Adipocyte (in vitro differentiated cells): ENCODE results near the gene SLC25A1.
"Not testable (repeated sequence)": the region's sequence is repeated elsewhere in the genome, so short reads cannot be mapped to it uniquely, and the experiment has no call there.

ENCODE experiments used
- DNase-seq: peaks from one replicate; pipeline ENCODE4 v3.0.0-alpha.2; 2015; ENCODE audit warnings: low read depth
- H3K27me3 ChIP-seq: replicated peaks from 2 replicates; pipeline ENCODE4 v1.7.0; 2013; ENCODE audit warnings: mild to moderate bottlenecking, low read length, moderate library complexity; ENCODE audit not compliant: control insufficient read depth, insufficient read depth
- H3K36me3 ChIP-seq: 2 replicates; pipeline ENCODE4 v1.7.0; 2013; ENCODE audit warnings: low read length, mild to moderate bottlenecking, moderate library complexity; ENCODE audit not compliant: control insufficient read depth, insufficient read depth, severe bottlenecking
- H3K4me1 ChIP-seq: 2 replicates; pipeline ENCODE4 v1.7.0; 2013; ENCODE audit warnings: mild to moderate bottlenecking, low read length, moderate library complexity; ENCODE audit not compliant: control insufficient read depth, insufficient read depth
- H3K4me3 ChIP-seq: 2 replicates; pipeline ENCODE4 v1.7.0; 2013; ENCODE audit warnings: mild to moderate bottlenecking, low read length, moderate library complexity
- H3K9ac ChIP-seq: 2 replicates; pipeline ENCODE4 v1.7.0; 2013; ENCODE audit warnings: mild to moderate bottlenecking, low read length, moderate library complexity
- H3K9me3 ChIP-seq: 2 replicates; pipeline ENCODE4 v1.7.0; 2013; ENCODE audit warnings: mild to moderate bottlenecking, low read length, moderate library complexity; ENCODE audit not compliant: control insufficient read depth

The SLC25A1 gene

DNA sequence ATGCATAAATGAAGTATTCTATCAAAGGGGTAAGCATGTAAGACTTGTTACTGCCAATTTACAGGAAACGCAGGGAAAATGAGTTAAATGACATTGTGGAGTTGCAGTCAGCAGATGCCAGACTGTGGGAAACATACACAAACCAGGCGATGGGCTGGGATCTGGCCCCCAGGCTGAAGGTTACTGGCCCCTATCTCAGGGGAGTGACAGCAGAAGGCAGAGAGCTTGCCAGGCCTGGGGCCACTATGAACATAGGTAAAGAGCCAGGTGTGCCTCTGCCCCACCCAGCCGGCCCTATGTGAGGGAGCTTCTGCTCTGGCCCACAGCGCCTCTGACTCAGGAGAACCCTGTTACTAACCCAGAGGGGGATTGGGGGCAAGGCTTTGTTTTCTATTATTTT lies 26.1 kb upstream of the SLC25A1 start:
- Histone ChIP-seq H3K36me3 (peaks cover 53% of the 10 kb centered on the region), H3K27me3 (no peaks in the 10 kb centered on the region), H3K9me3 (no peaks in the 10 kb centered on the region), H3K9ac (no peak overlapping the region), H3K4me1 (peaks cover 3% of the 10 kb centered on the region), H3K4me3 (no peak overlapping the region)
- no peak for DNase-seq

DNA sequence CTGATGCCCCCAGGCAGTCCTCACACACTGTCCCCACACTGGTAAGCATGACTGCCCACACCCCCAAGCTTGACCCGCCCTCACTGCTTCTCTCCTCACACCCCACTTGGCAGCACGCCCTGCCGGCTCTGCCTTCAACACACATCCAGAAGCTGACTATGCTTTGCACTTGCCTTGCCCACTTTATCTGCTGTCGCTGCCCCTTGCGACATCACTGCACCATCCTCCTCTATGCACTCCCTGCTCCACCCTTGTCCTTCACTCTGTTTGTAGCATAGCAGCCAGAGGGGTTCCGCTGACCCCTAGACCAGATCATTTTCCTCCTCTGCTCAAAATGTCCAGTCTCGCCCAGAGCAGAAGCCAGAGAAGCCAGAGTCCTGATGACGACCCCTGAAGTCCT lies 25.3 kb upstream of the SLC25A1 start:
- Histone ChIP-seq H3K36me3 (peaks cover 53% of the 10 kb centered on the region), H3K9me3 (no peaks in the 10 kb centered on the region), H3K9ac (no peak overlapping the region), H3K27me3 (no peaks in the 10 kb centered on the region), H3K4me3 (no peak overlapping the region), H3K4me1 (peaks cover 3% of the 10 kb centered on the region)
- no peak for DNase-seq

DNA sequence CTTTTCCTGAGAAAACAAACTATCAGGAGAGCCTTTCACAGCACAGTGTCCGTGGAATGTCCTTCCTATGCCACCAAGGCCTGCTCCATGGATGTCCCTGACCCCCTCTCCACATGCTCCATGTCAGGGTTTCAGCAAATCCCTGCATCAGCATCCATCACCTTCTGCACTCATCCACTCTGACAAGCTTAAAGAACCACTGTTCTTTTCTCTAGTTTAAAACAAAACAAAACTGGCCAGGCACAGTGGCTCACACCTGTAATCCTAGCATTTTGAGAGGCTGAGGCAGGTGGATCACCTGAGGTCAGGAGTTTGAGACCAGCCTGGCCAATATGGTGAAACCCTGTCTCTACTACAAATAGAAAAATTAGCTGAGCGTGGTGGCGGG lies 24.3 kb upstream of the SLC25A1 start:
- not testable (repeated sequence) for H3K4me1 ChIP-seq, H3K27me3 ChIP-seq, H3K4me3 ChIP-seq, H3K9ac ChIP-seq, H3K9me3 ChIP-seq, DNase-seq
- peaks cover 53% of the 10 kb centered on the region for H3K36me3 ChIP-seq

DNA sequence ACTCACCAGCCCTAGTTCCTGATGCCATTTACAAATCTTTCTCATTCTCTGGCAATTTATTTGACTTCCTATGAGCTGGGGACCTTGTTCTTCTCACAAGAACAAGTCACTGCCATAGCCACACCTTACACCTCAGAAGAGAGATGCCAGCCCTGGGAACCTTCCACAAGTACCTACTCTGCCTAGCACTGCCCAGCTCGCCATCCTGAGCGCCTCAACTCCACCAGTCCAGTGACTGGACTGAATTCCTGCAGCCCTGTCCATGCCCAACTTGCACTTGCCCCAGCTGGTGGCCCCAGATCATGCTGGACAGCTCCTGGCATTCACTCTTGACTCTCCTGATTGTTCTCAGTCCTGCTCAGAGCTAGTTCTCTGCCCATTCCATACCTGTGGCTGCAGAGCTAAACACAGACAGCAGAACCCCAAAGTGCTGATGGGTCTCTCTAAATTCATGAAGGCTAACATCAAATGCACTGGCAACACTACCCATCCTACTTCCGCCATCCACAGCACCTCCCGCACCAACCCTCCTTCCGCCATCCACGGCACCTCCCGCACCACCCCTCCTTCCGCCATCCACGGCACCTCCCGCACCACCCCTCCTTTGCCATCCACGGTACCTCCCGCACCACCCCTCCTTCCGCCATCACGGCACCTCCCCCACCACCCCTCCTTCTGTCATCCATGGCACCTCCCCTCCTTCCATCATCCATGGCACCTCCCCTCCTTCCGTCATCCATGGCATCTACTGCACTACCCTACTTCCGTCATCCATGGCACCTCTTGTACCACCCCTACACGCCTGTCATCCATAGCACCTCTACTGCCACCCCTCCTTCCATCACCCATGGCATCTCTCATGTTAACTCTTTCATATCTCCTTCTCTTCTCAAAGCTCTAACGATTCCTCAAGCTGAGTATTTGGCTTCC lies 23.6 kb upstream of the SLC25A1 start:
- Histone ChIP-seq H3K9ac (no peak overlapping the region), H3K9me3 (no peaks in the 10 kb centered on the region), H3K36me3 (peaks cover 50% of the 10 kb centered on the region), H3K4me3 (no peak overlapping the region), H3K4me1 (peaks cover 3% of the 10 kb centered on the region), H3K27me3 (no peaks in the 10 kb centered on the region)
- DNase-seq = no peak

DNA sequence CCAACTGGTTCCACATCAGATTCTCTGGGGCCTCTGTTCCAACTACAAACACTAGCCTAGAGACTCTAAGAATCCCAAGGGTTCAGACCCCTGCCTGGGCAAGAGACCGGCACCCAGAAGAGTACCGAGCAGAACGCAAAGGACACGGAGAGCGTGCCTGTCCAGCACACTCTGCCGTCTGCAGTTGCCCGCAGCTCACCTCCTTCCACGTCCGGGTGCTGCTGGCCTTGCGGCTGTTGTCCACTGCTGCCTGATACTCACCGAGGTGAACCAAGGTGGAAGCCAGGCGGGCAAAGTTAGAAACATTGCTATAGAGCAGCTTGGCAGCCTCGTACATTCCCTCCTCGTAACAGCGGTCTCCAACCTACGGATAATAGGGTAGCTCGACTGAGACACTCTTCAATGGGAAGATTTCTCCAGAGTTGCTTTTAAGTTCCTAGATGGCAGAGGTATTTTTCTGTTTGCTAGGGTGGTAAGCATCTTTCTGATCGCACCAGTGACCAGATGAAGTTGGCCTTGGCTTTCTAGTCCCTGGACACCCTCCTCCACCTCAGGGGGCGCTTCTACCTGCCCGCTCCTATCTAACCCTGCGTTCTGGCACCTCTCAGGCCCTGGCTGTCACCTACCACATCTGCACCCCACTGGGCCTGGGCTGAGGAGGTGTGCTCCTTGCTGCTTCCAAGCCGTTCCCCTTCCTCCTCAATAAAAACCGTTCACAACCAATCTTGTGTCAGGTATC lies 22.8 kb upstream of the SLC25A1 start:
- no peaks in the 10 kb centered on the region for H3K27me3 ChIP-seq
- DNase-seq = no peak
- no peak overlapping the region for H3K4me3 ChIP-seq
- H3K36me3 ChIP-seq = peaks cover 56% of the 10 kb centered on the region
- H3K4me1 ChIP-seq = peaks cover 3% of the 10 kb centered on the region
- H3K9me3 ChIP-seq = no peaks in the 10 kb centered on the region
- no peak overlapping the region for H3K9ac ChIP-seq

DNA sequence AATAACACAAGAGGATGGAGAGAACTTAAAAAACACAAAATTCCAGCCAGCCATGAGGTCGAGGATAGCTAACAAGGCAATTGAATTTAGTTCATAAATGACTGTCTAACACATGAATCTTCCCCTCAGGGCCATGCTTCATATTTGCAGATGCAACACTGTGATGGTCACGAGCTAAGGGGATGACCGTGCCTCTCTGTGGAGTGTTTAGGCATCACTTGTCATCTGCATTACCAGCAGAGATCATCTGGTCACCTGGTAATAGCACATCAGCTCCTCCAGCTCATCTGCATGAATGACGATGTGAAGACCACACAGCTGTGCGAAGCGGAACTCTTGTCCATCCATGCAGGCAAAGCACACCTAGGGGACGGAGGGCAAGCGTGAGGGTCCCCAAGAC lies 20.9 kb upstream of the SLC25A1 start:
- Histone ChIP-seq H3K27me3 (no peaks in the 10 kb centered on the region), H3K9ac (no peak overlapping the region), H3K36me3 (peaks cover 69% of the 10 kb centered on the region), H3K4me1 (peaks cover 3% of the 10 kb centered on the region), H3K4me3 (no peak overlapping the region), H3K9me3 (no peaks in the 10 kb centered on the region)
- no peak for DNase-seq

DNA sequence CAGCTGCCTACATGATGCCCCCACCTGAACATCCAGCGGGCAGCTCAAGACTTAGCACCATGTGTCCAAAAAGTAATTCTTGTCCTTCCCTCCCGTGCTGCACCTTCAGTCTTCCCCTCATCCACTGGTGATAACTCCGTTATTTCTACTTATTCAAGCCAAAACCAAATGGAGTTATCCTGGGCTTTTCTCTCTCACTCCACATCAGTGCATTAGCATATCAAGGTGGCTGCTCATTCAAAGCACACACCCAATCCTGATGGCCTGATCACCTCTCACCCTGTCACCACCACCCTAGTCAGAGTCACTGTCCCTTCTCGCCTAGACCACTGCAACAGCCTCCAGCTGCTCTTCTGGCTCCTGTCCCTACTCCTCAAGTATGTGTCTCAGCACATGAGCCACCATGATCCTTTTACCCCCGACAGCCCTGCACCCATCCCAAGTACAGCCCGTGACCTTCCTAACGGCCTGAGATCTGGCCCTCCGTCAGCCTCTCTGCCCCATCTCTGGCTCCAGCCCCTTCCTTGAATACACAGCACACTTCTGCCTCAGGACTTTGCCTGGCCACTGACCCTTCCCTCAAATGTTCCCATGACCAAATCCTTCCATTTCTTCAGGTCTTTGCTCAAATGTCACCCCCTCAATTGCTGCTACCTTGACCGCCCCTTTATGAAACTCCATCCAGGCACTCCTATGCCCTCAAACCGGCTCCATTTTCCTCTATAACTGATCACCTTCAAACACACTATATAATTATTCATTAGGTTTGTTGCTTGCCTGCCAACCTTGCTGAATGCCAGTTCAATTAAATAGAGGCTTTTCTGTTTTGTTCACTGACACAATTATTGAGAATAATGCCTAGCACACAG lies 19.7 kb upstream of the SLC25A1 start:
- H3K36me3 ChIP-seq = peaks cover 81% of the 10 kb centered on the region
- no peaks in the 10 kb centered on the region for H3K4me1 ChIP-seq
- DNase-seq = no peak
- H3K27me3 ChIP-seq = no peaks in the 10 kb centered on the region
- no peak overlapping the region for H3K9ac ChIP-seq
- H3K9me3 ChIP-seq = no peaks in the 10 kb centered on the region
- no peak overlapping the region for H3K4me3 ChIP-seq

DNA sequence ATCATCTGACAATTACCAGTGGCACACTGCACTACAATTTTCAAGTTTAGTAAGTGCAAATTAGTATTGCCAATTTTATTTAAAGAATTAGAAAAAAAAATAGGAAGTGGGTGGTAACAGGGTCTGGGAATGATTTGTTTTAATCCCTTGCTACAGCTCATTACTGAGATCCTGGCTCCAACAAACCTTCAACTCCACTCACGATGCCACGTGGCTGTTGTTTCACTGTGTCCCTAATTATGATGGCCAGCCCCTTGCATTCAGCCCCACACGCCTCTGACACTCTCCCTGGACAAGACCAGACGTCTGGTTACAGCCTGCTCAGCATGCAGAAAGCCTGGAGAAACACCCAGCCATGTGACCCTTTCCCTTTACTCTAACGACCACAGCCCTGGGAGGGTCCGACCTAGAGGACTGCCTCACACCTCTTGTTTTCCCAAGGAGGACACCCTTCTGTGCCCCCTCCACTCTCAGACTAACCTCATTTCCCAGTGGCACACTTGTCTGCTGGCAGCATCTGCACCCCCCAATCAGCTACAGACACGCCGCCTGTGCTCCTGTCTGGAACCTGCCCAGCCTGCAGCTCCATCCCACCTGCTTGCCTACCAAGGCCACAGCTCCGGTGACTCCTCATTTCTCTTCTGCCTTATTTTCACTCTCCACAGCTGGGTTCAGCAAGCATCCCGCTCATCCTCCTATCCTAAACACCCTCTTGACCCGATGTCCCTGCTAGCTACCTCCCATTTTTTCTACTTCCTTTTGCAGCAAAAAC lies 18.5 kb upstream of the SLC25A1 start:
- Histone ChIP-seq H3K4me3 (no peak overlapping the region), H3K4me1 (no peaks in the 10 kb centered on the region), H3K9ac (no peak overlapping the region), H3K9me3 (no peaks in the 10 kb centered on the region), H3K27me3 (no peaks in the 10 kb centered on the region), H3K36me3 (peaks cover 90% of the 10 kb centered on the region)
- no peak for DNase-seq

DNA sequence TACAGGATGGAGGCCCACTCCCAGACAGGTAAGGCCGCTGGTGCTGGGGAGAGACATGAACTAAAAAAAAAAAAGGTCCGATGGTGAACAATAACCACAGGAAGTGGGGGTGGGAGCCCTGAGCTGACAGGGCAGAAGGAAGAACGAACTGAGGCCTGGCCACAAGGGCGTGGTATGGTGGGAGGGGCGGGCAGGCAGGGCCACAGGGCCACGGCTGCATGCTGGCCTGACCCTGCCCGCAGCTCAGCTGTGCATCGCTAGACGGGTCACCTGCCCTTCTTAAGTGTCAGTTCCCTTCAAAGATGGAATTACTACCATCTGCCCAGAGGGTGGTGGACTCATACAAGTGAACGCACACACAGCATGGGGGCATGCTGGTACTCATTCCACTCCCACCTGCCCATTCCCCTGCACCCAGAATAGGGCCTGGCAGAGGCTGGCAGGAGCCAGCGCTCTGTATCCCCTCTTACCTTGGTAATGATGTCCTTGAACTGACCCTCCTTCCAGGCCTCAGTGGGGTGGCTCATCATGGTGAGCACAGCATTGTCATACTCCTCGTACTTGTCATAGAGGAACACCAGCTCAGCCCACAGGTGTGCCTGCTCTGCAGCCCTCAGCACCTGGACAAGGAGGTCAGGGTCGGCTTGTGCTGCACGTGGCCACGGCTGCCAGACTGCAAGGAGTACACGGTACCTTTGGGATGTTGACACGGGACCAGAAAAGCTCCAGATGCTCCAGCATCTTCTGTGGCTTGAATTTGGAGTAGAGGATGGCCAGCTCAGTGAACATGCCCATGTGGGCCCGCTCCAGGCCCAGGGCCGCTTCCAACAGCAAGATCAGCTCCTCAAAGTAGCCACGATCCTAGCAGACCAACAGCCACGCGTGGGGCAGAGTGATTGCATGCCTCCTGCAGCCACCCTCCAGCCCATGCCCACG lies 17.5 kb upstream of the SLC25A1 start:
- H3K9me3 ChIP-seq = no peaks in the 10 kb centered on the region
- DNase-seq = no peak
- no peaks in the 10 kb centered on the region for H3K4me1 ChIP-seq
- peaks cover 83% of the 10 kb centered on the region for H3K36me3 ChIP-seq
- H3K9ac ChIP-seq = no peak overlapping the region
- H3K27me3 ChIP-seq = no peaks in the 10 kb centered on the region
- no peak overlapping the region for H3K4me3 ChIP-seq
